Transverse colon (tissue), 4 donors: ENCODE results near the gene CENPC.

Experiments used
- POLR2A ChIP-seq: fragments of 450-650 bp; IDR thresholded peaks from one replicate; pipeline ENCODE4 v1.6.1; 2016; ENCODE audit warnings: antibody characterized with exemption, mild to moderate bottlenecking, moderate library complexity
- POLR2AphosphoS5 ChIP-seq, 3 donors: sonication (generic); formaldehyde crosslinking; IDR thresholded peaks; one replicate each; pipeline ENCODE4 v1.6.1; 2016; ENCODE audit warnings: antibody characterized with exemption in 3 of 3
- TF ChIP-seq, protein P1 (sequence below), 5 experiments: fragments of 200-600 bp in 3 of 5; fragments of 450-650 bp in 2 of 5; sonication (generic) in 3 of 5; IDR thresholded peaks; 1 replicate in 2 of 5; 2 replicates in 3 of 5; pipeline ENCODE4 v1.5.1; 2016 to 2017; ENCODE audit warnings: antibody characterized with exemption in 5 of 5, inconsistent platforms in 3 of 5, mild to moderate bottlenecking in 2 of 5, moderate library complexity in 1 of 5

DNA sequence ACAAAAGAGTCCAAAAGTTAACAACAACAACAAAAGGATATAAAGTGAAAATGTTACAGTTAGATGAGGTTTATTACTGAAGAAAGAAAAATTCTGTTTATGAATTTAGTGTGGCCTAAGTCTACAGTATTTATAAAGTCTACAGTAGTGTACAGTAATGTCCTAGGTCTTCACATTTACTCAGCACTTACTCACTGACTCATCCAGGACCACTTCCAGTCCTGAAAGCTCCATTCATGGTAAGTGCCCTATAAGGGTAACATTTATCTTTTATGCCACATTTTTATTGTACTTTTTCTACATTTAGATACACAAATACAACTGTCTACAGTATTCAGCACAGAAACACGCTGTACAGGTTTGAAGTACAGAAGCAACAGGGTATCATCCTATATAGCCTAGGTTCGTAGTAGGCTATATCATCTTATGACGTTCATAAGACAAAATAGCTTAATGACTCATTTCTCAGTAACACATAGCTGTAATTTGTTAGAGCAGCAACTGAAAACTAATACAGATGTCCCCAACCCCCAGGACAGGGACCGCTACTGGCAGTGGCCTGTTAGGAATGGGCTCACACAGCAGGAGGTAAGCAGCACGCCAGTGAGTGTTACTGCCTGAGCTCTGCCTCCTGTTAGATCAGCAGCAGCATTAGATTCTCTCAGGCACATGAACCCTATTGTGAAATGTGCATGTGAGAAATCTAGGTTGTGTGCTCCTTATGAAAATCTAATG lies 61.3 kb downstream of the CENPC start:
- TF ChIP-seq, protein P1, sequence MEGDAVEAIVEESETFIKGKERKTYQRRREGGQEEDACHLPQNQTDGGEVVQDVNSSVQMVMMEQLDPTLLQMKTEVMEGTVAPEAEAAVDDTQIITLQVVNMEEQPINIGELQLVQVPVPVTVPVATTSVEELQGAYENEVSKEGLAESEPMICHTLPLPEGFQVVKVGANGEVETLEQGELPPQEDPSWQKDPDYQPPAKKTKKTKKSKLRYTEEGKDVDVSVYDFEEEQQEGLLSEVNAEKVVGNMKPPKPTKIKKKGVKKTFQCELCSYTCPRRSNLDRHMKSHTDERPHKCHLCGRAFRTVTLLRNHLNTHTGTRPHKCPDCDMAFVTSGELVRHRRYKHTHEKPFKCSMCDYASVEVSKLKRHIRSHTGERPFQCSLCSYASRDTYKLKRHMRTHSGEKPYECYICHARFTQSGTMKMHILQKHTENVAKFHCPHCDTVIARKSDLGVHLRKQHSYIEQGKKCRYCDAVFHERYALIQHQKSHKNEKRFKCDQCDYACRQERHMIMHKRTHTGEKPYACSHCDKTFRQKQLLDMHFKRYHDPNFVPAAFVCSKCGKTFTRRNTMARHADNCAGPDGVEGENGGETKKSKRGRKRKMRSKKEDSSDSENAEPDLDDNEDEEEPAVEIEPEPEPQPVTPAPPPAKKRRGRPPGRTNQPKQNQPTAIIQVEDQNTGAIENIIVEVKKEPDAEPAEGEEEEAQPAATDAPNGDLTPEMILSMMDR (IDR thresholded peaks at IDR 0.05), result no peak
- TF ChIP-seq POLR2A (no peak), POLR2AphosphoS5 (IDR thresholded peaks at IDR 0.05) (no peak)
